SK-N-SH (cell line): ENCODE data around the gene HTRA3. TPM values are rescaled to one million over a fixed set of nuclear protein-coding genes. Genes with fewer than 3 reads are reported as not detected.

Source experiments
- CTCF ChIA-PET: fragments of 300-600, 350-600 bp; formaldehyde crosslinking; extraction: SDS; loops from one replicate; lab custom pipeline; 2021; lab: Yijun Ruan, JAX
- POLR2A ChIA-PET: fragments of 350-600 bp; sonication (Branson Sonifier 250); formaldehyde crosslinking; extraction: SDS; loops from one replicate; lab custom pipeline; 2020; ENCODE audit warnings: antibody characterized with exemption, inconsistent platforms; lab: Yijun Ruan, JAX
- DNase-seq: peaks from one replicate; pipeline ENCODE4 v3.0.0; 2012
- H2AFZ ChIP-seq: fragments of 200-600 bp; sonication (generic); 2 replicates; pipeline ENCODE4 v1.8.1; 2016; ENCODE audit warnings: antibody characterized with exemption, mild to moderate bottlenecking, low read depth
- H3F3A ChIP-seq: fragments of 200-600 bp; sonication (generic); replicated peaks from 2 replicates; pipeline ENCODE3; 2016; ENCODE audit warnings: antibody characterized with exemption, mild to moderate bottlenecking; ENCODE audit not compliant: insufficient read depth
- H3K27ac ChIP-seq, 2 experiments: fragments of 200-500 bp in 1 of 2; fragments of 200-600 bp in 1 of 2; sonication (Bioruptor generic) in 1 of 2; sonication (generic), shearing (Covaris generic) in 1 of 2; 2 replicates each; pipeline versions ENCODE4 v1.5.1 to v1.6.1; 2014 to 2016; ENCODE audit warnings: low read depth in 2 of 2, inconsistent platforms in 1 of 2, low read length in 1 of 2, mild to moderate bottlenecking in 1 of 2, mixed read lengths in 1 of 2
- H3K27me3 ChIP-seq: fragments of 200-600 bp; sonication (generic), shearing (Covaris generic); 2 replicates; pipeline ENCODE4 v1.6.1; 2016; ENCODE audit warnings: mixed run types; ENCODE audit not compliant: insufficient read depth
- H3K36me3 ChIP-seq, 2 experiments: fragments of 200-500 bp in 1 of 2; fragments of 200-600 bp in 1 of 2; sonication (Bioruptor generic) in 1 of 2; sonication (generic) in 1 of 2; replicated peaks in 1 of 2; 2 replicates each; pipeline versions ENCODE3 to v1.5.1; 2014 to 2016; ENCODE audit warnings: low read length in 1 of 2, mild to moderate bottlenecking in 1 of 2; ENCODE audit not compliant: insufficient read depth in 2 of 2, control insufficient read depth in 1 of 2
- H3K4me1 ChIP-seq, 2 experiments: fragments of 200-500 bp in 1 of 2; fragments of 200-600 bp in 1 of 2; sonication (Bioruptor generic) in 1 of 2; sonication (generic), shearing (Covaris generic) in 1 of 2; 2 replicates each; pipeline versions ENCODE4 v1.5.1 to v1.6.1; 2014 to 2016; ENCODE audit warnings: low read depth in 1 of 2, low read length in 1 of 2, mixed run types in 1 of 2; ENCODE audit not compliant: insufficient read depth in 2 of 2, control insufficient read depth in 1 of 2
- H3K4me2 ChIP-seq: fragments of 200-600 bp; sonication (generic), shearing (Covaris generic); 2 replicates; pipeline ENCODE4 v1.6.1; 2017; ENCODE audit warnings: mixed run types
- H3K4me3 ChIP-seq, 2 experiments: fragments of 200-500 bp in 1 of 2; fragments of 200-600 bp in 1 of 2; sonication (Bioruptor generic) in 1 of 2; sonication (generic), shearing (Covaris generic) in 1 of 2; 2 replicates each; pipeline versions ENCODE4 v1.5.1 to v1.8.1; 2014 to 2016; ENCODE audit warnings: low read depth in 2 of 2, inconsistent platforms in 1 of 2, low read length in 1 of 2, mild to moderate bottlenecking in 1 of 2, mixed read lengths in 1 of 2, moderate library complexity in 1 of 2
- H3K79me2 ChIP-seq: fragments of 200-600 bp; sonication (generic); 2 replicates; pipeline ENCODE4 v1.8.1; 2017; ENCODE audit warnings: mild to moderate bottlenecking; ENCODE audit not compliant: insufficient read depth
- H3K9ac ChIP-seq: fragments of 200-600 bp; sonication (generic); 2 replicates; pipeline ENCODE4 v1.6.1; 2017; ENCODE audit warnings: mixed run types
- H3K9me2 ChIP-seq: fragments of 200-600 bp; sonication (generic); 2 replicates; pipeline ENCODE4 v1.6.1; 2017; ENCODE audit warnings: mixed run types
- H3K9me3 ChIP-seq: fragments of 200-600 bp; sonication (generic); 2 replicates; pipeline ENCODE4 v1.6.1; 2017; ENCODE audit warnings: mixed run types, mild to moderate bottlenecking, moderate library complexity
- H4K20me1 ChIP-seq: fragments of 200-600 bp; sonication (generic); 2 replicates; pipeline ENCODE4 v1.6.1; 2017; ENCODE audit warnings: mild to moderate bottlenecking, mixed run types; ENCODE audit not compliant: insufficient read depth
- ELF1 ChIP-seq: IDR thresholded peaks from 2 replicates; pipeline ENCODE4 v1.4.0; 2012
- EP300 ChIP-seq, 2 experiments: IDR thresholded peaks; 2 replicates each; pipeline versions ENCODE4 v1.4.0 to v1.6.1; 2012; ENCODE audit warnings: borderline replicate concordance in 1 of 2, low read depth in 1 of 2, low read length in 1 of 2
- FOXM1 ChIP-seq: IDR thresholded peaks from 2 replicates; pipeline ENCODE4 v1.4.0; 2012; ENCODE audit warnings: low read depth, mild to moderate bottlenecking
- NRF1 ChIP-seq: IDR thresholded peaks from 2 replicates; pipeline ENCODE4 v1.6.1; 2012; ENCODE audit warnings: low read depth, mild to moderate bottlenecking, low read length
- RFX5 ChIP-seq: IDR thresholded peaks from 2 replicates; pipeline ENCODE4 v1.6.1; 2012; ENCODE audit warnings: mild to moderate bottlenecking, improper control_type of control experiment, low read length
- RXRA ChIP-seq: IDR thresholded peaks from 2 replicates; pipeline ENCODE4 v1.4.0; 2012; ENCODE audit warnings: low read depth, mild to moderate bottlenecking, borderline replicate concordance
- SIN3A ChIP-seq: IDR thresholded peaks from 2 replicates; pipeline ENCODE4 v1.6.1; 2012; ENCODE audit warnings: low read depth, mild to moderate bottlenecking, low read length, moderate library complexity, borderline replicate concordance
- SMC3 ChIP-seq: IDR thresholded peaks from 2 replicates; pipeline ENCODE4 v1.6.1; 2012; ENCODE audit warnings: low read depth, low read length, improper control_type of control experiment
- YY1 ChIP-seq: IDR thresholded peaks from 2 replicates; pipeline ENCODE4 v1.4.0; 2012; ENCODE audit warnings: low read depth, mild to moderate bottlenecking
- WGBS: methylation state at CpG from one replicate; pipeline ENCODE4 v1.1.6; 2017; ENCODE audit warnings: low lambda C conversion rate; 5-methylcytosine and 5-hydroxymethylcytosine counted together
- polyA plus RNA-seq, 3 experiments: library from polyadenylated mRNA; depleted of rRNA; stranded (reverse); fragments of >200 nt; gene quantifications; 2 replicates each; pipeline ENCODE4 v1.2.3, GENCODE V29; 2012

Gene HTRA3
- polyA plus RNA-seq, 1 of the 3 experiments (the other 2 are of a cell fraction): 0.05 TPM

DNA sequence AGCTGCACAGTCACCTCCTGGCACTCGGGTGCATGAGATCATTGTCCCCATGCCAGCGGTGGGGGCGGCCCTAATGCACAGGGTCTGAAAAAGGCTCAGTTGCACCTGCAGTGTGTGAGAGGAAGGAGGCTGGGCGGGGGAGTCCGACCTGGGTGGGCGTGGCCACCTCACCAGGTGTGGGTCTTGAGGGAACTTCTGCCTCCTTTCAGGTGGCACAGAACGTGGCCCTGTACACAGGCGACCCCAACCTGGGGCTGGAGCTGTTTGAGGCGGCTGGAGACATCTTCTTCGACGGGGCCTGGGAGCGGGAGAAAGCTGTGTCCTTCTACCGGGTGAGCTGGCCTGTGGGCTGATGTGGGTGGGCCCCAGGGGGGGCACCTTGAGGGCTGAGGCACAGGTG lies 34.3 kb upstream of the HTRA3 start:
- DNase-seq: no peak
- no peak overlapping the region for H3K9ac ChIP-seq
- no peaks in the 10 kb centered on the region for H3K36me3 ChIP-seq
- H3K4me2 ChIP-seq: no peak overlapping the region
- H3K4me1 ChIP-seq: peaks cover 0 to 12% of the 10 kb centered on the region in 2 experiments; a peak in 1 of 4 replicates
- H4K20me1 ChIP-seq: no peaks in the 10 kb centered on the region
- no peaks in the 10 kb centered on the region for H3K79me2 ChIP-seq
- no peaks in the 10 kb centered on the region for H3F3A ChIP-seq
- TF ChIP-seq RXRA (no peak), EP300 (IDR thresholded peaks at IDR 0.05; ENCODE audit: borderline replicate concordance in 1 of 2, low read depth in 1 of 2, low read length in 1 of 2) (no peak), RFX5 (no peak), FOXM1 (no peak), ELF1 (no peak), SMC3 (no peak), SIN3A (no peak)
- ChIA-PET CTCF (interaction anchor here (0.9 to 5.2 kb wide), 4 partner anchors 9 to 167 kb away, joined by 3 to 45 read pairs (median 5); no protein-coding TSS in a partner anchor), POLR2A (no interaction called here)
- no peak overlapping the region for H2AFZ ChIP-seq
- H3K27me3 ChIP-seq: no peaks in the 10 kb centered on the region
- H3K4me3 ChIP-seq: no peak overlapping the region
- WGBS: 100% methylated on average over 1 of the region's 13 CpGs
- H3K9me3 ChIP-seq: no peaks in the 10 kb centered on the region
- no peaks in the 10 kb centered on the region for H3K9me2 ChIP-seq
- H3K27ac ChIP-seq: no peak overlapping the region

DNA sequence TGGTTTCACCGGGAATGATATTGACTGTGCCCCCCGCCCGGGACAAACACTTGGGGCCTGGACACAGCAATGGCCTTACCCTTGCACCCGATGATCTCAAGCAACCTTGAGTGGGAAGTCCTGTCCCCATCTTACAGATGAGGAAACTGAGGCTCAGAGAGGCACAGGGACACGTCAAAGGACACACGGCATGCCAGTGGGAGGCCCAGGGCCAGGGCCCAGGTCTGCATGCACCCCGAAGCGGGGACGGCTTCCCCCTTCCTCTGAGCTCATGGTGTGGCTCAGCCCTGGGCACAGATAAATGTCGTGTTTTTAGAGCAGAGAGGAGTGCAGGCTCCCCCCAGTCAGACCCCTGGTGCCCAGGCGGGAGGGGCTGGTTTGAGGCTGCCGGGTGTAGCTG lies 33.9 kb upstream of the HTRA3 start:
- no peaks in the 10 kb centered on the region for H3K36me3 ChIP-seq
- H2AFZ ChIP-seq: no peak overlapping the region
- no peaks in the 10 kb centered on the region for H3K27me3 ChIP-seq
- no peaks in the 10 kb centered on the region for H3F3A ChIP-seq
- no peaks in the 10 kb centered on the region for H3K9me2 ChIP-seq
- H3K27ac ChIP-seq: no peak overlapping the region
- POLR2A ChIA-PET: interaction anchor here (1.0 kb wide), 1 partner anchor 9 kb away, joined by 3 read pairs; no protein-coding TSS in a partner anchor
- no peak for TF ChIP-seq NRF1
- H4K20me1 ChIP-seq: no peaks in the 10 kb centered on the region
- peaks cover 0 to 12% of the 10 kb centered on the region in 2 experiments; a peak in 1 of 4 replicates for H3K4me1 ChIP-seq
- no peaks in the 10 kb centered on the region for H3K79me2 ChIP-seq
- CTCF ChIA-PET: interaction anchor here (0.7 to 5.2 kb wide), 7 partner anchors 9 to 175 kb away, joined by 3 to 45 read pairs (median 5); no protein-coding TSS in a partner anchor
- no peak for DNase-seq
- no peak overlapping the region for H3K4me2 ChIP-seq
- H3K4me3 ChIP-seq: no peak overlapping the region
- 50% methylated on average over 1 of the region's 12 CpGs for WGBS
- H3K9me3 ChIP-seq: no peaks in the 10 kb centered on the region
- H3K9ac ChIP-seq: no peak overlapping the region

DNA sequence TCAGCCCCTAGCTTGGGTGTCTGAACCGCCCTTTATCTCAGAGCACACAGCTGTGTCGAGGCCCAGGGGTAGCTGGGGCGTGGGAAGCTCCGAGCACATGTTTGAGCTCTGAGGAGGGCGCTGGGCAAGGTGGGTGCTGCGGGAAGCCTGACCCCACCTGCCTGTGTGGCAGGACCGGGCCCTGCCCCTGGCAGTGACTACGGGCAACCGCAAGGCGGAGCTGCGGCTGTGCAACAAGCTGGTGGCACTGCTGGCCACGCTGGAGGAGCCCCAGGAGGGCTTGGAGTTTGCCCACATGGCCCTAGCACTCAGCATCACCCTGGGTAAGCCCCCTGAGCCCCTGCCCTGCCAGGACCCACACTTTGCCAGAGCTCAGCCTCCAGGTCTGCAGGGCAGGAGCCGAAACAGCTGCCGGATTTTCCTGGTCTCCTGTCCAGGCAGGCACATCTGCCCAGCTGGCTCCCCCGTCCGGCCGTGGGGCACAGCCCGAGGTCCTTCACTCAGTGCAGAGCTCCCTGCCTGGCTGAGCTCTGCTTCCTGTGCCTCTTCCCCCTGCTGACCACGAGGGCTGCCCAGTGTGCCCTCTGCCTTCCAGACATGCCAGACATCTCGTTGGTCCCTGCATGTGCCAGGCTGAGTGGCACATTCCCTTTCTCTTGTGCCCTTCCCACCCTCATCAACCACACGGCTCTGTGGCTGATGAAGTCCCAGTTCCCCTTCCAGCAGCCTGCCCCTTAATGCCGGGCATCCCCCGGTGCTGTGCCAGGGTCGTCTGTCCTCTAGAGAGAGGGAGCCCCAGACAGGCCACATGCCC lies 33.2 kb upstream of the HTRA3 start:
- TF ChIP-seq YY1 (no peak), EP300 (IDR thresholded peaks at IDR 0.05; ENCODE audit: borderline replicate concordance in 1 of 2, low read depth in 1 of 2, low read length in 1 of 2) (no peak)
- H3K4me3 ChIP-seq: no peak overlapping the region
- no peaks in the 10 kb centered on the region for H3F3A ChIP-seq
- H3K4me1 ChIP-seq: peaks cover 0 to 12% of the 10 kb centered on the region in 2 experiments; a peak in 1 of 4 replicates
- H2AFZ ChIP-seq: no peak overlapping the region
- no peak overlapping the region for H3K4me2 ChIP-seq
- no peaks in the 10 kb centered on the region for H3K36me3 ChIP-seq
- no peaks in the 10 kb centered on the region for H3K27me3 ChIP-seq
- H3K27ac ChIP-seq: no peak overlapping the region; a peak in 1 of 4 replicates
- no peaks in the 10 kb centered on the region for H4K20me1 ChIP-seq
- H3K9ac ChIP-seq: no peak overlapping the region
- ChIA-PET CTCF (interaction anchor here (0.7 to 5.2 kb wide), 9 partner anchors 10 to 175 kb away, joined by 3 to 45 read pairs (median 4); no protein-coding TSS in a partner anchor), POLR2A (interaction anchor here (1.0 kb wide), 1 partner anchor 10 kb away, joined by 3 read pairs; no protein-coding TSS in a partner anchor)
- peak; percentile 69 for DNase-seq
- no peaks in the 10 kb centered on the region for H3K9me3 ChIP-seq
- H3K79me2 ChIP-seq: no peaks in the 10 kb centered on the region
- no peaks in the 10 kb centered on the region for H3K9me2 ChIP-seq
- 78% methylated on average over 11 of the region's 24 CpGs for WGBS
